Vagina (tissue), 2 donors: ENCODE results near the gene LZTS2. TPM values are rescaled to one million over a fixed set of nuclear protein-coding genes. Genes with fewer than 3 reads are reported as not detected.

ENCODE experiments used
- DNase-seq, 2 donors: peaks; one replicate each; pipeline ENCODE4 v3.0.0-alpha.2; 2017; ENCODE audit errors: extremely low spot score in 2 of 2
- H3K27ac ChIP-seq: fragments of 200-600 bp; sonication (generic); one replicate; pipeline ENCODE4 v1.5.1; 2019
- H3K27me3 ChIP-seq: fragments of 200-600 bp; sonication (generic); one replicate; pipeline ENCODE4 v1.5.1; 2019
- H3K36me3 ChIP-seq, 2 donors: fragments of 200-600 bp; sonication (generic); one replicate each; pipeline ENCODE4 v1.5.1; 2017 to 2019
- H3K4me1 ChIP-seq: fragments of 200-600 bp; sonication (generic); one replicate; pipeline ENCODE4 v1.5.1; 2019
- H3K4me3 ChIP-seq, 2 donors: fragments of 200-600 bp; sonication (generic); 1 replicate in 1 of 2; 2 replicates in 1 of 2; pipeline ENCODE4 v1.5.1; 2016 to 2019
- H3K9me3 ChIP-seq: fragments of 200-600 bp; sonication (generic); one replicate; pipeline ENCODE4 v1.5.1; 2019
- CTCF ChIP-seq, 3 experiments: fragments of 450-650 bp in 2 of 3; fragments of 200-600 bp in 1 of 3; sonication (generic) in 1 of 3; IDR thresholded peaks; one replicate each; pipeline ENCODE4 v1.5.1; 2017 to 2019; ENCODE audit warnings: antibody characterized with exemption in 3 of 3, mild to moderate bottlenecking in 2 of 3, moderate library complexity in 2 of 3
- POLR2A ChIP-seq, 2 donors: fragments of 450-650 bp; IDR thresholded peaks; one replicate each; pipeline ENCODE4 v1.6.1; 2017; ENCODE audit warnings: antibody characterized with exemption in 2 of 2, mild to moderate bottlenecking in 2 of 2, moderate library complexity in 2 of 2
- POLR2AphosphoS5 ChIP-seq, 2 donors: sonication (generic); formaldehyde crosslinking; IDR thresholded peaks; one replicate each; pipeline ENCODE4 v1.9.0; 2017; ENCODE audit warnings: antibody characterized with exemption in 2 of 2, mild to moderate bottlenecking in 2 of 2, low read depth in 1 of 2; ENCODE audit not compliant: insufficient read depth in 1 of 2
- intact Hi-C: fragments of 100-400 bp; cut with DNase I; formaldehyde crosslinking; loops from one replicate; pipeline ENCODE4 v1.15.1; 2023
- total RNA-seq: library from RNA; depleted of rRNA; stranded (reverse); fragments of >200 nt; gene quantifications from one replicate; pipeline ENCODE4 v1.2.3, GENCODE V29; 2016

The LZTS2 gene
- total RNA-seq, 1 donor from 2014 or later: 99.4 TPM

- intact Hi-C loops: no loop called here
- H3K36me3 ChIP-seq: peaks cover 0 to 43% of the 10 kb centered on the region in 2 donors
Measured at GRCh38 chr10:101035314-101035713, 35.7 kb downstream of the LZTS2 start.

GRCh38 chr10:101035916-101036702, 36.5 kb downstream of the LZTS2 start:
- no peak for DNase-seq
- intact Hi-C loops: no loop called here
- Histone ChIP-seq H3K27ac (no peak overlapping the region), H3K4me3 (no peak overlapping the region), H3K36me3 (peaks cover 0 to 43% of the 10 kb centered on the region in 2 donors), H3K9me3 (no peaks in the 10 kb centered on the region), H3K4me1 (peaks cover 36% of the 10 kb centered on the region), H3K27me3 (no peaks in the 10 kb centered on the region)
- TF ChIP-seq POLR2A (IDR thresholded peaks at IDR 0.05) (no peak), CTCF (IDR thresholded peaks at IDR 0.05) (no peak), POLR2AphosphoS5 (IDR thresholded peaks at IDR 0.05; ENCODE audit: insufficient read depth in 1 of 2, low read depth in 1 of 2) (no peak)

More at GRCh38 chr10:101035314-101035713, 35.7 kb downstream of the LZTS2 start:
- no peaks in the 10 kb centered on the region for H3K27me3 ChIP-seq
- no peak overlapping the region for H3K27ac ChIP-seq
- no peak overlapping the region for H3K4me3 ChIP-seq
- no peak for DNase-seq
- no peak for TF ChIP-seq CTCF (IDR thresholded peaks at IDR 0.05)
- peaks cover 42% of the 10 kb centered on the region for H3K4me1 ChIP-seq
- no peaks in the 10 kb centered on the region for H3K9me3 ChIP-seq

- TF ChIP-seq POLR2A (IDR thresholded peaks at IDR 0.05) (no peak), POLR2AphosphoS5 (IDR thresholded peaks at IDR 0.05; ENCODE audit: insufficient read depth in 1 of 2, low read depth in 1 of 2) (no peak), CTCF (IDR thresholded peaks at IDR 0.05) (no peak)
- Histone ChIP-seq H3K27me3 (no peaks in the 10 kb centered on the region), H3K36me3 (peaks cover 0 to 43% of the 10 kb centered on the region in 2 donors), H3K27ac (no peak overlapping the region), H3K9me3 (no peaks in the 10 kb centered on the region), H3K4me3 (no peak overlapping the region), H3K4me1 (peaks cover 32% of the 10 kb centered on the region)
- intact Hi-C loops: no loop called here
- DNase-seq: no peak
Measured at GRCh38 chr10:101036726-101037125, 37.1 kb downstream of the LZTS2 start.

- Histone ChIP-seq H3K36me3 (peaks cover 0 to 43% of the 10 kb centered on the region in 2 donors), H3K27me3 (no peaks in the 10 kb centered on the region), H3K4me3 (no peak overlapping the region), H3K4me1 (peaks cover 24% of the 10 kb centered on the region), H3K27ac (no peak overlapping the region), H3K9me3 (no peaks in the 10 kb centered on the region)
- intact Hi-C loops: no loop called here
- TF ChIP-seq CTCF (IDR thresholded peaks at IDR 0.05) (no peak), POLR2AphosphoS5 (IDR thresholded peaks at IDR 0.05; ENCODE audit: insufficient read depth in 1 of 2, low read depth in 1 of 2) (no peak), POLR2A (IDR thresholded peaks at IDR 0.05) (no peak)
- no peak for DNase-seq
Measured at GRCh38 chr10:101038484-101038883, 38.9 kb downstream of the LZTS2 start.

GRCh38 chr10:101040061-101040460, 40.5 kb downstream of the LZTS2 start:
- no peaks in the 10 kb centered on the region for H3K9me3 ChIP-seq
- peaks cover 0 to 36% of the 10 kb centered on the region in 2 donors for H3K36me3 ChIP-seq
- no peak for TF ChIP-seq CTCF (IDR thresholded peaks at IDR 0.05)
- no peak for TF ChIP-seq POLR2AphosphoS5 (IDR thresholded peaks at IDR 0.05; ENCODE audit: insufficient read depth in 1 of 2, low read depth in 1 of 2)
- TF ChIP-seq POLR2A (IDR thresholded peaks at IDR 0.05): no peak
- H3K27ac ChIP-seq: no peak overlapping the region
- intact Hi-C loops: no loop called here
- DNase-seq: no peak
- no peak overlapping the region for H3K4me3 ChIP-seq
- H3K27me3 ChIP-seq: no peaks in the 10 kb centered on the region
- peaks cover 14% of the 10 kb centered on the region for H3K4me1 ChIP-seq
